Tibial nerve (tissue), 4 donors: Measurements from ENCODE around the gene ARMH4. TPM values are rescaled to one million over a fixed set of nuclear protein-coding genes. Genes with fewer than 3 reads are reported as not detected.
A peak's percentile ranks its signal among the peaks of the same experiment; 100 is the strongest.
"Not testable (repeated sequence)": the region's sequence is repeated elsewhere in the genome, so short reads cannot be mapped to it uniquely, and the experiment has no call there.

Experiments
- DNase-seq, 2 donors: peaks; one replicate each; pipeline ENCODE4 v3.0.0-alpha.2; 2019; ENCODE audit warnings: low spot score in 2 of 2
- H3K27ac ChIP-seq, 4 donors: fragments of 200-600 bp; sonication (generic) in 3 of 4; one replicate each; pipeline ENCODE4 v1.5.1; 2017 to 2019; ENCODE audit warnings: mild to moderate bottlenecking in 1 of 4
- H3K27me3 ChIP-seq, 2 donors: fragments of 200-600 bp; sonication (generic) in 1 of 2; one replicate each; pipeline versions ENCODE4 v1.5.1 to v1.6.0; 2017 to 2019
- H3K36me3 ChIP-seq, 3 donors: fragments of 200-600 bp; sonication (generic); one replicate each; pipeline ENCODE4 v1.5.1; 2018 to 2019
- H3K4me1 ChIP-seq, 4 donors: fragments of 200-600 bp; sonication (generic) in 3 of 4; one replicate each; pipeline ENCODE4 v1.5.1; 2017 to 2019
- H3K4me3 ChIP-seq, 4 donors: fragments of 200-600 bp; sonication (generic) in 3 of 4; one replicate each; pipeline ENCODE4 v1.5.1; 2017 to 2019; ENCODE audit warnings: mild to moderate bottlenecking in 1 of 4, moderate library complexity in 1 of 4
- H3K9me3 ChIP-seq, 4 donors: fragments of 200-600 bp; sonication (generic) in 3 of 4; one replicate each; pipeline ENCODE4 v1.5.1; 2017 to 2019
- CTCF ChIP-seq, 5 experiments: fragments of 200-600 bp in 3 of 5; fragments of 450-650 bp in 2 of 5; sonication (generic) in 3 of 5; IDR thresholded peaks; one replicate each; pipeline ENCODE4 v1.5.1; 2016 to 2019; ENCODE audit warnings: antibody characterized with exemption in 5 of 5, mild to moderate bottlenecking in 3 of 5, moderate library complexity in 2 of 5
- EP300 ChIP-seq, 2 donors: sonication (generic); formaldehyde crosslinking; IDR thresholded peaks; one replicate each; pipeline ENCODE4 v1.6.1; 2017; ENCODE audit warnings: antibody characterized with exemption in 2 of 2, mild to moderate bottlenecking in 1 of 2
- POLR2A ChIP-seq, 2 donors: fragments of 450-650 bp; IDR thresholded peaks; one replicate each; pipeline ENCODE4 v1.6.1; 2017; ENCODE audit warnings: antibody characterized with exemption in 2 of 2, mild to moderate bottlenecking in 2 of 2, moderate library complexity in 2 of 2
- WGBS, 2 donors: methylation state at CpG; one replicate each; pipeline ENCODE4 v1.1.5; 2018; 5-methylcytosine and 5-hydroxymethylcytosine counted together
- total RNA-seq, 4 donors: library from RNA; depleted of rRNA; stranded (reverse); fragments of >200 nt; gene quantifications; one replicate each; pipeline ENCODE4 v1.1.0, GENCODE V29; 2016

Gene ARMH4
- total RNA-seq, 4 donors from 2014 or later = 3.6 to 9.0 (median 5.6) TPM

GRCh38 chr14:58133739-58134138 lies 18.3 kb downstream of the ARMH4 start:
- TF ChIP-seq POLR2A (IDR thresholded peaks at IDR 0.05) (no peak), CTCF (IDR thresholded peaks at IDR 0.05) (no peak), EP300 (IDR thresholded peaks at IDR 0.05) (no peak)
- Histone ChIP-seq H3K27ac (no peak overlapping the region), H3K9me3 (no peaks in the 10 kb centered on the region), H3K4me1 (peaks cover 0 to 7% (median 0%) of the 10 kb centered on the region in 4 donors), H3K36me3 (peaks cover 0 to 9% (median 0%) of the 10 kb centered on the region in 3 donors), H3K27me3 (no peaks in the 10 kb centered on the region), H3K4me3 (no peak overlapping the region)
- no peak for DNase-seq
- WGBS, 2 donors = 98 to 100% methylated on average over 1 of the region's 1 CpG

GRCh38 chr14:58131386-58131785 lies 20.6 kb downstream of the ARMH4 start:
- WGBS, 2 donors = 60 to 63% methylated on average over 1 of the region's 1 CpG
- H3K36me3 ChIP-seq = no peaks in the 10 kb centered on the region
- DNase-seq = peak in 1 of 2 donors; percentile 21
- TF ChIP-seq CTCF (IDR thresholded peaks at IDR 0.05) = no peak
- no peak for TF ChIP-seq EP300 (IDR thresholded peaks at IDR 0.05)
- no peak for TF ChIP-seq POLR2A (IDR thresholded peaks at IDR 0.05)
- no peaks in the 10 kb centered on the region for H3K27me3 ChIP-seq
- no peaks in the 10 kb centered on the region for H3K9me3 ChIP-seq
- peaks cover 0 to 7% (median 0%) of the 10 kb centered on the region in 4 donors for H3K4me1 ChIP-seq
- H3K4me3 ChIP-seq = no peak overlapping the region
- no peak overlapping the region for H3K27ac ChIP-seq

GRCh38 chr14:58130116-58130782 lies 21.8 kb downstream of the ARMH4 start:
- Histone ChIP-seq H3K4me3 (no peak overlapping the region), H3K27ac (no peak overlapping the region), H3K36me3 (peaks cover 0 to 5% (median 0%) of the 10 kb centered on the region in 3 donors), H3K27me3 (no peaks in the 10 kb centered on the region), H3K4me1 (peaks cover 0 to 7% (median 0%) of the 10 kb centered on the region in 4 donors), H3K9me3 (peaks cover 0 to 8% (median 0%) of the 10 kb centered on the region in 4 donors)
- TF ChIP-seq CTCF (IDR thresholded peaks at IDR 0.05) (no peak), EP300 (IDR thresholded peaks at IDR 0.05) (no peak), POLR2A (IDR thresholded peaks at IDR 0.05) (no peak)
- WGBS, 2 donors = 82 to 88% methylated on average over 4 of the region's 4 CpGs
- DNase-seq = no peak

- DNase-seq = no peak
- TF ChIP-seq CTCF (IDR thresholded peaks at IDR 0.05) = no peak
- TF ChIP-seq EP300 (IDR thresholded peaks at IDR 0.05) = no peak
- no peak for TF ChIP-seq POLR2A (IDR thresholded peaks at IDR 0.05)
- 93 to 94% methylated on average over 4 of the region's 4 CpGs for WGBS, 2 donors
Measured at GRCh38 chr14:58129208-58129607, 22.8 kb downstream of the ARMH4 start.

GRCh38 chr14:58128416-58128815 lies 23.6 kb downstream of the ARMH4 start:
- no peak overlapping the region for H3K4me3 ChIP-seq
- WGBS, 2 donors = 92% methylated on average over 2 of the region's 2 CpGs
- H3K4me1 ChIP-seq = peaks cover 0 to 7% (median 0%) of the 10 kb centered on the region in 4 donors

More at GRCh38 chr14:58129208-58129607, 22.8 kb downstream of the ARMH4 start:
- peaks cover 0 to 5% (median 0%) of the 10 kb centered on the region in 3 donors for H3K36me3 ChIP-seq
- no peak overlapping the region for H3K27ac ChIP-seq
- no peaks in the 10 kb centered on the region for H3K27me3 ChIP-seq
- no peak overlapping the region for H3K4me3 ChIP-seq
- H3K9me3 ChIP-seq = peaks cover 0 to 8% (median 0%) of the 10 kb centered on the region in 4 donors
- H3K4me1 ChIP-seq = peaks cover 0 to 7% (median 0%) of the 10 kb centered on the region in 4 donors

GRCh38 chr14:58122546-58122945 lies 29.5 kb downstream of the ARMH4 start:
- not testable (repeated sequence) for H3K4me3 ChIP-seq, H3K27ac ChIP-seq, H3K36me3 ChIP-seq, H3K27me3 ChIP-seq, H3K4me1 ChIP-seq, H3K9me3 ChIP-seq, DNase-seq
- 93 to 95% methylated on average over 6 of the region's 6 CpGs for WGBS, 2 donors

More at GRCh38 chr14:58128416-58128815, 23.6 kb downstream of the ARMH4 start:
- Histone ChIP-seq H3K36me3 (peaks cover 0 to 5% (median 0%) of the 10 kb centered on the region in 3 donors), H3K27me3 (no peaks in the 10 kb centered on the region), H3K9me3 (peaks cover 0 to 8% (median 0%) of the 10 kb centered on the region in 4 donors), H3K27ac (no peak overlapping the region)
- no peak for DNase-seq
- no peak for TF ChIP-seq POLR2A (IDR thresholded peaks at IDR 0.05)
- TF ChIP-seq EP300 (IDR thresholded peaks at IDR 0.05) = no peak
- no peak for TF ChIP-seq CTCF (IDR thresholded peaks at IDR 0.05)
